H1 (cell line): ENCODE results near the gene SCARB2. TPM values are rescaled to one million over a fixed set of nuclear protein-coding genes. Genes with fewer than 3 reads are reported as not detected.

ENCODE experiments used
- CTCF ChIA-PET: fragments of 300-600 bp; sonication (Branson Sonifier 250); formaldehyde crosslinking; loops from one replicate; lab custom pipeline; 2021; ENCODE audit not compliant: partially characterized antibody; lab: Charles Lee
- POLR2A ChIA-PET: fragments of 300-600 bp; sonication (Branson Sonifier 250); formaldehyde crosslinking; loops from one replicate; lab custom pipeline; 2021; ENCODE audit warnings: inconsistent platforms; ENCODE audit not compliant: partially characterized antibody; lab: Charles Lee
- DNase-seq, 2 experiments: peaks; one replicate each; pipeline versions ENCODE4 v3.0.0 to v3.0.0-alpha.2; 2010 to 2022; ENCODE audit warnings: low spot score in 2 of 2, low read depth in 1 of 2, mixed read lengths in 1 of 2
- FAIRE-seq: peaks from 2 replicates; lab custom pipeline; 2011; peaks lifted over from hg19 to GRCh38; lab: Jason Lieb, UNC
- H2AFZ ChIP-seq: 2 replicates; pipeline ENCODE4 v1.8.1; 2012; ENCODE audit warnings: low read length, inconsistent platforms
- H2AK5ac ChIP-seq: 2 replicates; pipeline ENCODE4 v1.6.1; 2013; ENCODE audit warnings: low read depth, low read length
- H2BK120ac ChIP-seq: replicated peaks from 2 replicates; pipeline ENCODE3; 2013; ENCODE audit warnings: low read depth, low read length, inconsistent platforms
- H2BK12ac ChIP-seq: 2 replicates; pipeline ENCODE4 v1.6.1; 2013; ENCODE audit warnings: low read depth, low read length
- H2BK15ac ChIP-seq: 2 replicates; pipeline ENCODE4 v1.6.1; 2013; ENCODE audit warnings: low read length
- H2BK20ac ChIP-seq: 2 replicates; pipeline ENCODE4 v1.6.1; 2013; ENCODE audit warnings: low read length
- H2BK5ac ChIP-seq: 2 replicates; pipeline ENCODE4 v1.6.1; 2013; ENCODE audit warnings: low read depth, low read length
- H3K14ac ChIP-seq: 2 replicates; pipeline ENCODE4 v1.6.1; 2013; ENCODE audit warnings: inconsistent platforms; ENCODE audit not compliant: insufficient read length
- H3K18ac ChIP-seq: 2 replicates; pipeline ENCODE4 v1.6.1; 2013; ENCODE audit warnings: low read length; ENCODE audit errors: extremely low read depth
- H3K23ac ChIP-seq: 2 replicates; pipeline ENCODE4 v1.6.1; 2013; ENCODE audit warnings: inconsistent platforms; ENCODE audit not compliant: insufficient read length
- H3K23me2 ChIP-seq: 2 replicates; pipeline ENCODE4 v1.6.1; 2013; ENCODE audit warnings: low read depth, low read length
- H3K27ac ChIP-seq: 2 replicates; pipeline ENCODE4 v1.6.1; 2011; ENCODE audit warnings: low read depth, low read length, inconsistent platforms
- H3K27me3 ChIP-seq, 4 experiments: replicated peaks in 1 of 4; 1 replicate in 1 of 4; 2 replicates in 3 of 4; pipeline versions ENCODE4 v1.6.1 to v1.8.1; 2011 to 2013; ENCODE audit warnings: low read length in 3 of 4, mild to moderate bottlenecking in 3 of 4, inconsistent platforms in 2 of 4, mixed read lengths in 2 of 4, moderate library complexity in 1 of 4; ENCODE audit not compliant: control insufficient read depth in 3 of 4, insufficient read depth in 3 of 4; ENCODE audit errors: extremely low read depth in 1 of 4
- H3K36me3 ChIP-seq, 4 experiments: 2 replicates each; pipeline versions ENCODE4 v1.6.1 to v1.8.1; 2011 to 2013; ENCODE audit warnings: mild to moderate bottlenecking in 4 of 4, low read length in 3 of 4, moderate library complexity in 2 of 4, control low read depth in 1 of 4, inconsistent platforms in 1 of 4; ENCODE audit not compliant: insufficient read depth in 4 of 4, control insufficient read depth in 2 of 4
- H3K4ac ChIP-seq: replicated peaks from 2 replicates; pipeline ENCODE3; 2013; ENCODE audit warnings: low read length, low read depth, mixed read lengths, inconsistent platforms; ENCODE audit not compliant: insufficient read length
- H3K4me1 ChIP-seq, 4 experiments: replicated peaks in 1 of 4; 1 replicate in 1 of 4; 2 replicates in 3 of 4; pipeline versions ENCODE4 v1.6.1 to v1.8.1; 2011 to 2013; ENCODE audit warnings: low read length in 3 of 4, inconsistent platforms in 2 of 4, mixed read lengths in 1 of 4; ENCODE audit not compliant: insufficient read depth in 4 of 4, control insufficient read depth in 3 of 4
- H3K4me2 ChIP-seq, 2 experiments: 2 replicates each; pipeline versions ENCODE4 v1.6.1 to v1.8.1; 2011 to 2013; ENCODE audit warnings: low read depth in 2 of 2, low read length in 2 of 2, control low read depth in 1 of 2, inconsistent platforms in 1 of 2, mild to moderate bottlenecking in 1 of 2; ENCODE audit not compliant: insufficient read depth in 1 of 2
- H3K4me3 ChIP-seq, 4 experiments: fragments of 200-600, 300-600 bp in 1 of 4; sonication (generic), shearing (Covaris generic), sonication (Bioruptor Twin) in 1 of 4; 2 replicates each; pipeline versions ENCODE4 v1.5.1 to v1.8.1; 2011 to 2016; ENCODE audit warnings: low read length in 4 of 4, low read depth in 3 of 4, control low read depth in 2 of 4, inconsistent platforms in 2 of 4, mild to moderate bottlenecking in 2 of 4, mixed read lengths in 1 of 4, moderate library complexity in 1 of 4; ENCODE audit not compliant: insufficient read depth in 2 of 4; ENCODE audit errors: extremely low read depth in 1 of 4
- H3K56ac ChIP-seq: replicated peaks from 2 replicates; pipeline ENCODE3; 2013; ENCODE audit warnings: low read depth, mild to moderate bottlenecking, mixed read lengths, low read length, inconsistent platforms; ENCODE audit not compliant: insufficient read length
- H3K79me1 ChIP-seq: 2 replicates; pipeline ENCODE4 v1.6.1; 2013; ENCODE audit warnings: low read depth, low read length, control low read depth
- H3K79me2 ChIP-seq, 2 experiments: 2 replicates each; pipeline versions ENCODE4 v1.6.1 to v1.8.1; 2012 to 2013; ENCODE audit warnings: low read length in 2 of 2, mild to moderate bottlenecking in 2 of 2, inconsistent platforms in 1 of 2; ENCODE audit not compliant: insufficient read depth in 2 of 2, control insufficient read depth in 1 of 2
- H3K9ac ChIP-seq, 4 experiments: replicated peaks in 1 of 4; 1 replicate in 1 of 4; 2 replicates in 3 of 4; pipeline versions ENCODE4 v1.6.1 to v1.8.1; 2011 to 2013; ENCODE audit warnings: low read depth in 3 of 4, low read length in 3 of 4, control low read depth in 2 of 4, mild to moderate bottlenecking in 2 of 4, moderate library complexity in 2 of 4, inconsistent platforms in 1 of 4; ENCODE audit errors: extremely low read depth in 1 of 4
- H3K9me3 ChIP-seq, 2 experiments: 2 replicates each; pipeline versions ENCODE4 v1.6.1 to v1.8.1; 2012 to 2013; ENCODE audit warnings: mild to moderate bottlenecking in 2 of 2, moderate library complexity in 2 of 2, control low read depth in 1 of 2, inconsistent platforms in 1 of 2, low read depth in 1 of 2, low read length in 1 of 2, mixed read lengths in 1 of 2; ENCODE audit not compliant: insufficient read depth in 2 of 2
- H4K20me1 ChIP-seq, 2 experiments: replicated peaks in 1 of 2; 2 replicates each; pipeline versions ENCODE3 to v1.8.1; 2011 to 2013; ENCODE audit warnings: inconsistent platforms in 2 of 2, low read length in 2 of 2, mild to moderate bottlenecking in 1 of 2; ENCODE audit not compliant: insufficient read depth in 2 of 2, control insufficient read depth in 1 of 2
- H4K5ac ChIP-seq: 2 replicates; pipeline ENCODE4 v1.6.1; 2013; ENCODE audit warnings: low read length, low read depth, mixed read lengths, inconsistent platforms; ENCODE audit not compliant: insufficient read length
- H4K8ac ChIP-seq: 2 replicates; pipeline ENCODE4 v1.8.0; 2013; ENCODE audit warnings: mild to moderate bottlenecking, moderate library complexity, low read length, inconsistent platforms; ENCODE audit not compliant: insufficient read depth; ENCODE audit errors: extremely low read depth
- H4K91ac ChIP-seq: replicated peaks from 2 replicates; pipeline ENCODE3; 2013; ENCODE audit warnings: low read length, mixed read lengths, inconsistent platforms; ENCODE audit not compliant: insufficient read length
- CHD1 ChIP-seq: IDR thresholded peaks from 2 replicates; pipeline ENCODE4 v1.6.1; 2012; ENCODE audit warnings: low read depth, low read length, improper control_type of control experiment
- CTCF ChIP-seq, 3 experiments: IDR thresholded peaks; 1 replicate in 2 of 3; 2 replicates in 1 of 3; pipeline versions ENCODE4 v1.5.1 to v1.6.1; 2011; ENCODE audit warnings: low read length in 3 of 3, mild to moderate bottlenecking in 3 of 3, inconsistent platforms in 2 of 3, low read depth in 1 of 3, moderate library complexity in 1 of 3; ENCODE audit not compliant: insufficient read depth in 1 of 3; ENCODE audit errors: control extremely low read depth in 1 of 3
- EGR1 ChIP-seq: IDR thresholded peaks from 2 replicates; pipeline ENCODE4 v1.6.1; 2011; ENCODE audit warnings: low read depth, low read length, borderline replicate concordance
- HDAC2 ChIP-seq, 2 experiments: fragments of 300-600 bp in 1 of 2; sonication (generic) in 1 of 2; IDR thresholded peaks; 2 replicates each; pipeline ENCODE4 v1.6.1; 2011 to 2012; ENCODE audit warnings: low read depth in 2 of 2, low read length in 2 of 2, mild to moderate bottlenecking in 2 of 2, moderate library complexity in 2 of 2, borderline replicate concordance in 1 of 2, inconsistent platforms in 1 of 2
- KDM4A ChIP-seq: IDR thresholded peaks from one replicate; pipeline ENCODE4 v1.7.1; 2012; ENCODE audit warnings: low read depth, mild to moderate bottlenecking, moderate library complexity, low read length, inconsistent platforms; ENCODE audit not compliant: severe bottlenecking
- MAFK ChIP-seq: IDR thresholded peaks from 2 replicates; pipeline ENCODE4 v1.6.1; 2012; ENCODE audit warnings: low read depth, mild to moderate bottlenecking, improper control_type of control experiment, low read length
- POLR2A ChIP-seq, 2 experiments: IDR thresholded peaks; 1 replicate in 1 of 2; 2 replicates in 1 of 2; pipeline ENCODE4 v1.6.1; 2011; ENCODE audit warnings: low read depth in 2 of 2, low read length in 2 of 2, mild to moderate bottlenecking in 2 of 2; ENCODE audit errors: control extremely low read depth in 1 of 2
- SP1 ChIP-seq: IDR thresholded peaks from 2 replicates; pipeline ENCODE4 v1.6.1; 2011; ENCODE audit warnings: low read depth, low read length
- TBP ChIP-seq: IDR thresholded peaks from 2 replicates; pipeline ENCODE4 v1.6.1; 2011; ENCODE audit warnings: low read depth, low read length, improper control_type of control experiment
- TEAD4 ChIP-seq: IDR thresholded peaks from 2 replicates; pipeline ENCODE4 v1.6.1; 2012; ENCODE audit warnings: low read depth, low read length, inconsistent platforms, mixed read lengths
- WGBS, 2 experiments: shearing (Covaris generic) in 1 of 2; methylation state at CpG; one replicate each; pipeline versions ENCODE4 v1.1.6 to v1.1.7; 2013 to 2015; ENCODE audit warnings: low lambda C conversion rate in 2 of 2, mixed read lengths in 2 of 2, inconsistent platforms in 1 of 2, low coverage in 1 of 2, missing lambda C conversion rate in 1 of 2; ENCODE audit not compliant: insufficient replicate concordance in 2 of 2, insufficient coverage in 1 of 2, insufficient read length in 1 of 2; ENCODE audit errors: extremely low coverage in 1 of 2, missing lambda C conversion rate in 1 of 2; 5-methylcytosine and 5-hydroxymethylcytosine counted together
- polyA plus RNA-seq, 7 experiments: library from polyadenylated mRNA; depleted of rRNA in 3 of 7; stranded (reverse) in 5 of 7; unstranded in 2 of 7; fragments of >200 nt in 5 of 7; fragments of 200-250 nt in 2 of 7; gene quantifications; 1 replicate in 5 of 7; 2 replicates in 1 of 7; 4 replicates in 1 of 7; pipeline versions ENCODE4 v1.2.1 to v1.2.3, GENCODE V29; 2011 to 2013; ENCODE audit warnings: missing spikeins in 2 of 7, mixed read lengths in 2 of 7
- total RNA-seq: library from RNA; stranded (reverse); fragmentation: NEBNext Ultra II Directional; extraction: Animal tissue kit (Norgen Biotek cat#: 25700); gene quantifications from 2 replicates; pipeline ENCODE4 v1.2.1, GENCODE V29; 2021
- TF ChIP-seq, protein P1 (sequence below): IDR thresholded peaks from 2 replicates; pipeline ENCODE4 v1.6.1; 2011; ENCODE audit warnings: low read length, improper control_type of control experiment

Gene SCARB2
- total and polyA plus RNA-seq, 2 of the 8 experiments (the other 6 are each of a cell fraction or from before 2014, with no cell fraction given): 18.5 to 35.7 TPM

- H4K5ac ChIP-seq: no peak overlapping the region
- H3K79me2 ChIP-seq: no peaks in the 10 kb centered on the region
- H2BK15ac ChIP-seq: no peak overlapping the region
- FAIRE-seq: no peak
- H3K9ac ChIP-seq: no peak overlapping the region
- H3K23ac ChIP-seq: no peak overlapping the region
- no peak overlapping the region for H2AK5ac ChIP-seq
- no peak overlapping the region for H2BK120ac ChIP-seq
- no peak overlapping the region for H3K4ac ChIP-seq
- ChIA-PET CTCF (interaction anchor here (1.1 to 5.8 kb wide), 6 partner anchors 13 to 123 kb away, joined by 3 to 44 read pairs (median 6); partner anchors contain the start of gene STBD1), POLR2A (interaction anchor here (0.6 to 1.6 kb wide), 3 partner anchors 36 to 125 kb away, joined by 3 to 4 read pairs (median 3); no protein-coding TSS in a partner anchor)
- H3K27ac ChIP-seq: no peak overlapping the region
- no peak overlapping the region for H3K56ac ChIP-seq
- no peak overlapping the region for H2BK12ac ChIP-seq
- WGBS, 2 experiments: 58% methylated on average over 5 of the region's 6 CpGs; no CpG with 5 or more reads in 1 of the 2 experiments
- peaks cover 4% of the 10 kb centered on the region; the same call in 1 of the 2 replicates for H3K23me2 ChIP-seq
- H2AFZ ChIP-seq: no peak overlapping the region
- no peaks in the 10 kb centered on the region for H3K9me3 ChIP-seq
- no peak overlapping the region for H4K91ac ChIP-seq
- H2BK5ac ChIP-seq: no peak overlapping the region
- H3K27me3 ChIP-seq: peaks cover 0 to 6% (median 2%) of the 10 kb centered on the region in 4 experiments; a peak in 3 of 7 replicates
- H3K36me3 ChIP-seq: no peaks in the 10 kb centered on the region
- H3K4me1 ChIP-seq: peaks cover 0 to 3% (median 3%) of the 10 kb centered on the region in 4 experiments; a peak in 6 of 7 replicates
- no peak overlapping the region for H4K8ac ChIP-seq
- no peaks in the 10 kb centered on the region for H3K79me1 ChIP-seq
- DNase-seq: no peak
- no peak overlapping the region for H3K14ac ChIP-seq
- no peak overlapping the region for H3K4me3 ChIP-seq
- H4K20me1 ChIP-seq: no peaks in the 10 kb centered on the region
- no peak overlapping the region for H2BK20ac ChIP-seq
- H3K18ac ChIP-seq: no peak overlapping the region
- no peak overlapping the region for H3K4me2 ChIP-seq
- TF ChIP-seq KDM4A (no peak), POLR2A (IDR thresholded peaks at IDR 0.05; ENCODE audit: control extremely low read depth in 1 of 2, low read depth in 2 of 2, low read length in 2 of 2) (no peak), TEAD4 (no peak), MAFK (no peak), CTCF (IDR thresholded peaks at IDR 0.05; ENCODE audit: control extremely low read depth in 1 of 3, insufficient read depth in 1 of 3, low read depth in 1 of 3, low read length in 3 of 3) (no peak), HDAC2 (IDR thresholded peaks at IDR 0.05; ENCODE audit: borderline replicate concordance in 1 of 2, low read depth in 2 of 2, low read length in 2 of 2) (no peak), SP1 (no peak), TBP (no peak), CHD1 (no peak), EGR1 (no peak)
- TF ChIP-seq, protein P1, sequence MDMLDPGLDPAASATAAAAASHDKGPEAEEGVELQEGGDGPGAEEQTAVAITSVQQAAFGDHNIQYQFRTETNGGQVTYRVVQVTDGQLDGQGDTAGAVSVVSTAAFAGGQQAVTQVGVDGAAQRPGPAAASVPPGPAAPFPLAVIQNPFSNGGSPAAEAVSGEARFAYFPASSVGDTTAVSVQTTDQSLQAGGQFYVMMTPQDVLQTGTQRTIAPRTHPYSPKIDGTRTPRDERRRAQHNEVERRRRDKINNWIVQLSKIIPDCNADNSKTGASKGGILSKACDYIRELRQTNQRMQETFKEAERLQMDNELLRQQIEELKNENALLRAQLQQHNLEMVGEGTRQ: no peak
Observed at GRCh38 chr4:76253511-76253910, 39.9 kb upstream of the SCARB2 start.
